Measurements from ENCODE around the gene CIRBP. TPM values are rescaled to one million over a fixed set of nuclear protein-coding genes. Genes with fewer than 3 reads are reported as not detected.

Gene CIRBP
- total and polyA plus RNA-seq, 9 of the 15 experiments (the other 6 are each of a cell fraction or from before 2014, with no cell fraction given), result 20.5 to 327 (median 176) TPM

GRCh38 chr19:1249298-1249989 lies 19.7 kb upstream of the CIRBP start (continued):
- TF ChIP-seq, protein P1, sequence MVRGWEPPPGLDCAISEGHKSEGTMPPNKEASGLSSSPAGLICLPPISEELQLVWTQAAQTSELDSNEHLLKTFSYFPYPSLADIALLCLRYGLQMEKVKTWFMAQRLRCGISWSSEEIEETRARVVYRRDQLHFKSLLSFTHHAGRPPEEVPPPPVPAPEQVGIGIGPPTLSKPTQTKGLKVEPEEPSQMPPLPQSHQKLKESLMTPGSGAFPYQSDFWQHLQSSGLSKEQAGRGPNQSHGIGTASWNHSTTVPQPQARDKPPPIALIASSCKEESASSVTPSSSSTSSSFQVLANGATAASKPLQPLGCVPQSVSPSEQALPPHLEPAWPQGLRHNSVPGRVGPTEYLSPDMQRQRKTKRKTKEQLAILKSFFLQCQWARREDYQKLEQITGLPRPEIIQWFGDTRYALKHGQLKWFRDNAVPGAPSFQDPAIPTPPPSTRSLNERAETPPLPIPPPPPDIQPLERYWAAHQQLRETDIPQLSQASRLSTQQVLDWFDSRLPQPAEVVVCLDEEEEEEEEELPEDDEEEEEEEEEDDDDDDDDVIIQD (CRISPR knock-in tag; IDR thresholded peaks at IDR 0.05), result no peak
- no peak for TF ChIP-seq SMARCA4 (IDR thresholded peaks at IDR 0.05)
- TF ChIP-seq PHF20 (IDR thresholded peaks at IDR 0.05; ENCODE audit: partially characterized antibody), result no peak
- TF ChIP-seq MAZ (CRISPR knock-in tag; conservative IDR thresholded peaks at IDR 0.05 in 1 of 2, IDR thresholded peaks at IDR 0.05 in 1 of 2), result peak; percentile 42 to 63
- TF ChIP-seq ZBTB34 (CRISPR knock-in tag; IDR thresholded peaks at IDR 0.05), result no peak
- TF ChIP-seq U2AF2 (optimal IDR thresholded peaks at IDR 0.05; ENCODE audit: low read depth, low read length), result no peak
- no peak for TF ChIP-seq RHOXF2B (CRISPR knock-in tag; conservative IDR thresholded peaks at IDR 0.05)
- TF ChIP-seq, protein P2, sequence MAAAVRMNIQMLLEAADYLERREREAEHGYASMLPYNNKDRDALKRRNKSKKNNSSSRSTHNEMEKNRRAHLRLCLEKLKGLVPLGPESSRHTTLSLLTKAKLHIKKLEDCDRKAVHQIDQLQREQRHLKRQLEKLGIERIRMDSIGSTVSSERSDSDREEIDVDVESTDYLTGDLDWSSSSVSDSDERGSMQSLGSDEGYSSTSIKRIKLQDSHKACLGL (CRISPR knock-in tag; IDR thresholded peaks at IDR 0.05; ENCODE audit: borderline replicate concordance, poor library complexity, severe bottlenecking), result no peak
- TF ChIP-seq, protein P3, sequence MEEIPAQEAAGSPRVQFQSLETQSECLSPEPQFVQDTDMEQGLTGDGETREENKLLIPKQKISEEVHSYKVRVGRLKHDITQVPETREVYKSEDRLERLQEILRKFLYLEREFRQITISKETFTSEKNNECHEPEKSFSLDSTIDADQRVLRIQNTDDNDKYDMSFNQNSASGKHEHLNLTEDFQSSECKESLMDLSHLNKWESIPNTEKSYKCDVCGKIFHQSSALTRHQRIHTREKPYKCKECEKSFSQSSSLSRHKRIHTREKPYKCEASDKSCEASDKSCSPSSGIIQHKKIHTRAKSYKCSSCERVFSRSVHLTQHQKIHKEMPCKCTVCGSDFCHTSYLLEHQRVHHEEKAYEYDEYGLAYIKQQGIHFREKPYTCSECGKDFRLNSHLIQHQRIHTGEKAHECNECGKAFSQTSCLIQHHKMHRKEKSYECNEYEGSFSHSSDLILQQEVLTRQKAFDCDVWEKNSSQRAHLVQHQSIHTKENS (CRISPR knock-in tag; IDR thresholded peaks at IDR 0.05), result no peak
- TF ChIP-seq PRDM10 (IDR thresholded peaks at IDR 0.05; ENCODE audit: partially characterized antibody), result no peak
- no peak for TF ChIP-seq HES1 (IDR thresholded peaks at IDR 0.05; ENCODE audit: low read depth)
- TF ChIP-seq ATF1 (CRISPR knock-in tag; IDR thresholded peaks at IDR 0.05), result no peak
- TF ChIP-seq ATF1 (tag; IDR thresholded peaks at IDR 0.05), result peak; percentile 30; the same call in 1 of the 2 replicates
- TF ChIP-seq ZBTB2 (IDR thresholded peaks at IDR 0.05), result no peak
- TF ChIP-seq GATAD2A (IDR thresholded peaks at IDR 0.05), result no peak

Data from K562 (cell line).